ENCODE measurements around the gene PTMS.

PTMS gene

GRCh38 chr12:6817662-6818157 is 51.5 kb downstream of the PTMS start:
- H3K4me2 ChIP-seq (ENCODE audit: insufficient read depth, low read length, poor library complexity, severe bottlenecking) = no peak overlapping the region
- no peak for DNase-seq (ENCODE audit: low spot score)

GRCh38 chr12:6818222-6818621 is 52.1 kb downstream of the PTMS start:
- Histone ChIP-seq H4K8ac (ENCODE audit: low read depth, low read length) (no peak overlapping the region), H3K4me3 (ENCODE audit: low read length in 2 of 2) (no peak overlapping the region), H3K18ac (ENCODE audit: low read length) (peak overlapping the region; percentile 91), H3K4me1 (ENCODE audit: control insufficient read depth in 2 of 2, insufficient read depth in 1 of 2, low read depth in 1 of 2, low read length in 2 of 2) (peaks cover 39 to 48% of the 10 kb centered on the region in 2 donors), H2AFZ (ENCODE audit: low read length) (no peak overlapping the region), H4K91ac (ENCODE audit: low read depth, low read length, poor library complexity) (peak overlapping the region; percentile 99), H2BK15ac (ENCODE audit: low read length) (peak overlapping the region; percentile 86), H2BK12ac (ENCODE audit: low read length) (no peak overlapping the region), H3K9me3 (replicated peaks in 1 of 2; ENCODE audit: control insufficient read depth in 2 of 2, insufficient read depth in 1 of 2, low read depth in 1 of 2, low read length in 2 of 2) (peaks cover 0 to 4% of the 10 kb centered on the region in 2 donors), H3K4me2 (ENCODE audit: insufficient read depth, low read length, poor library complexity, severe bottlenecking) (peak overlapping the region; percentile 20), H3K27ac (replicated peaks; ENCODE audit: low read length) (peak overlapping the region; percentile 64), H3K27me3 (ENCODE audit: control insufficient read depth in 3 of 3, insufficient read depth in 3 of 3, low read depth in 1 of 3, low read length in 3 of 3) (no peaks in the 10 kb centered on the region), H3K79me1 (ENCODE audit: low read depth, low read length) (peaks cover 2% of the 10 kb centered on the region), H3K14ac (ENCODE audit: low read length) (peak overlapping the region; percentile 98), H3K9ac (ENCODE audit: low read depth, low read length, poor library complexity) (peak overlapping the region; percentile 91), H3K4ac (ENCODE audit: low read length) (no peak overlapping the region), H2BK120ac (ENCODE audit: low read depth, low read length) (peak overlapping the region; percentile 16), H3K36me3 (replicated peaks in 1 of 2; ENCODE audit: control insufficient read depth in 2 of 2, insufficient read depth in 2 of 2, low read length in 2 of 2) (no peaks in the 10 kb centered on the region), H2AK5ac (ENCODE audit: low read depth, low read length) (peak overlapping the region; percentile 72), H2BK5ac (ENCODE audit: low read length) (no peak overlapping the region), H3K23ac (ENCODE audit: low read depth, low read length, poor library complexity) (no peak overlapping the region)
- WGBS, 2 donors (ENCODE audit: extremely low coverage in 2 of 2, insufficient read length in 2 of 2, insufficient replicate concordance in 1 of 2) = no CpG with 5 or more reads among the region's 10 CpGs
- no peak for DNase-seq (ENCODE audit: low spot score)

More at GRCh38 chr12:6817662-6818157, 51.5 kb downstream of the PTMS start:
- peaks cover 0 to 4% of the 10 kb centered on the region in 2 donors for H3K9me3 ChIP-seq (replicated peaks in 1 of 2; ENCODE audit: control insufficient read depth in 2 of 2, insufficient read depth in 1 of 2, low read depth in 1 of 2, low read length in 2 of 2)
- peak overlapping the region; percentile 95 for H3K23ac ChIP-seq (ENCODE audit: low read depth, low read length, poor library complexity)
- peak overlapping the region; percentile 87 for H3K4ac ChIP-seq (ENCODE audit: low read length)
- peak overlapping the region; percentile 84 for H4K8ac ChIP-seq (ENCODE audit: low read depth, low read length)
- peak overlapping the region; percentile 91 for H3K9ac ChIP-seq (ENCODE audit: low read depth, low read length, poor library complexity)
- H3K14ac ChIP-seq (ENCODE audit: low read length) = peak overlapping the region; percentile 98
- H2BK15ac ChIP-seq (ENCODE audit: low read length) = peak overlapping the region; percentile 86
- peaks cover 39 to 43% of the 10 kb centered on the region in 2 donors for H3K4me1 ChIP-seq (ENCODE audit: control insufficient read depth in 2 of 2, insufficient read depth in 1 of 2, low read depth in 1 of 2, low read length in 2 of 2)
- peak overlapping the region; percentile 33 for H2BK5ac ChIP-seq (ENCODE audit: low read length)
- H2BK12ac ChIP-seq (ENCODE audit: low read length) = peak overlapping the region; percentile 95
- H2BK120ac ChIP-seq (ENCODE audit: low read depth, low read length) = no peak overlapping the region
- no peak overlapping the region for H3K27ac ChIP-seq (replicated peaks; ENCODE audit: low read length)
- peak overlapping the region; percentile 92 for H3K18ac ChIP-seq (ENCODE audit: low read length)
- peak overlapping the region; percentile 99 for H4K91ac ChIP-seq (ENCODE audit: low read depth, low read length, poor library complexity)
- H3K79me1 ChIP-seq (ENCODE audit: low read depth, low read length) = peaks cover 2% of the 10 kb centered on the region
- H3K36me3 ChIP-seq (replicated peaks in 1 of 2; ENCODE audit: control insufficient read depth in 2 of 2, insufficient read depth in 2 of 2, low read length in 2 of 2) = no peaks in the 10 kb centered on the region
- H3K4me3 ChIP-seq (ENCODE audit: low read length in 2 of 2) = peak overlapping the region in 1 of 2 donors; percentile 49
- H2AK5ac ChIP-seq (ENCODE audit: low read depth, low read length) = peak overlapping the region; percentile 72
- H2AFZ ChIP-seq (ENCODE audit: low read length) = no peak overlapping the region
- H3K27me3 ChIP-seq (ENCODE audit: control insufficient read depth in 3 of 3, insufficient read depth in 3 of 3, low read depth in 1 of 3, low read length in 3 of 3) = no peaks in the 10 kb centered on the region
- WGBS, 2 donors (ENCODE audit: extremely low coverage in 2 of 2, insufficient read length in 2 of 2, insufficient replicate concordance in 1 of 2) = 100% methylated on average over 6 to 10 of the region's 20 CpGs

GRCh38 chr12:6818645-6819044 is 52.5 kb downstream of the PTMS start:
- H3K36me3 ChIP-seq (replicated peaks in 1 of 2; ENCODE audit: control insufficient read depth in 2 of 2, insufficient read depth in 2 of 2, low read length in 2 of 2) = no peaks in the 10 kb centered on the region
- no peak overlapping the region for H2AFZ ChIP-seq (ENCODE audit: low read length)
- no CpG with 5 or more reads among the region's 5 CpGs for WGBS, 2 donors (ENCODE audit: extremely low coverage in 2 of 2, insufficient read length in 2 of 2, insufficient replicate concordance in 1 of 2)
- peaks cover 2% of the 10 kb centered on the region for H3K79me1 ChIP-seq (ENCODE audit: low read depth, low read length)
- no peak for DNase-seq (ENCODE audit: low spot score)
- H4K91ac ChIP-seq (ENCODE audit: low read depth, low read length, poor library complexity) = no peak overlapping the region
- H3K9me3 ChIP-seq (replicated peaks in 1 of 2; ENCODE audit: control insufficient read depth in 2 of 2, insufficient read depth in 1 of 2, low read depth in 1 of 2, low read length in 2 of 2) = peaks cover 0 to 4% of the 10 kb centered on the region in 2 donors
- H2BK12ac ChIP-seq (ENCODE audit: low read length) = no peak overlapping the region
- H3K9ac ChIP-seq (ENCODE audit: low read depth, low read length, poor library complexity) = no peak overlapping the region
- peak overlapping the region; percentile 72 for H2AK5ac ChIP-seq (ENCODE audit: low read depth, low read length)
- peak overlapping the region; percentile 64 for H3K27ac ChIP-seq (replicated peaks; ENCODE audit: low read length)
- no peak overlapping the region for H3K4me3 ChIP-seq (ENCODE audit: low read length in 2 of 2)
- no peak overlapping the region for H3K4ac ChIP-seq (ENCODE audit: low read length)
- peaks cover 39 to 52% of the 10 kb centered on the region in 2 donors for H3K4me1 ChIP-seq (ENCODE audit: control insufficient read depth in 2 of 2, insufficient read depth in 1 of 2, low read depth in 1 of 2, low read length in 2 of 2)
- H3K14ac ChIP-seq (ENCODE audit: low read length) = no peak overlapping the region
- H3K4me2 ChIP-seq (ENCODE audit: insufficient read depth, low read length, poor library complexity, severe bottlenecking) = peak overlapping the region; percentile 20
- H3K23ac ChIP-seq (ENCODE audit: low read depth, low read length, poor library complexity) = no peak overlapping the region
- H3K18ac ChIP-seq (ENCODE audit: low read length) = peak overlapping the region; percentile 91
- H2BK5ac ChIP-seq (ENCODE audit: low read length) = no peak overlapping the region
- peak overlapping the region; percentile 86 for H2BK15ac ChIP-seq (ENCODE audit: low read length)
- H2BK120ac ChIP-seq (ENCODE audit: low read depth, low read length) = peak overlapping the region; percentile 16
- no peak overlapping the region for H4K8ac ChIP-seq (ENCODE audit: low read depth, low read length)
- H3K27me3 ChIP-seq (ENCODE audit: control insufficient read depth in 3 of 3, insufficient read depth in 3 of 3, low read depth in 1 of 3, low read length in 3 of 3) = no peaks in the 10 kb centered on the region

GRCh38 chr12:6819106-6820030 is 53.2 kb downstream of the PTMS start:
- Histone ChIP-seq H4K91ac (ENCODE audit: low read depth, low read length, poor library complexity) (peak overlapping the region; percentile 31), H3K4ac (ENCODE audit: low read length) (no peak overlapping the region), H3K27ac (replicated peaks; ENCODE audit: low read length) (peak overlapping the region; percentile 61), H4K8ac (ENCODE audit: low read depth, low read length) (no peak overlapping the region), H2AK5ac (ENCODE audit: low read depth, low read length) (peak overlapping the region; percentile 22), H3K36me3 (replicated peaks in 1 of 2; ENCODE audit: control insufficient read depth in 2 of 2, insufficient read depth in 2 of 2, low read length in 2 of 2) (peaks cover 0 to 5% of the 10 kb centered on the region in 2 donors), H2BK12ac (ENCODE audit: low read length) (no peak overlapping the region), H2BK5ac (ENCODE audit: low read length) (no peak overlapping the region), H3K4me2 (ENCODE audit: insufficient read depth, low read length, poor library complexity, severe bottlenecking) (no peak overlapping the region), H3K27me3 (ENCODE audit: control insufficient read depth in 3 of 3, insufficient read depth in 3 of 3, low read depth in 1 of 3, low read length in 3 of 3) (no peaks in the 10 kb centered on the region), H2BK15ac (ENCODE audit: low read length) (peak overlapping the region; percentile 3), H3K9me3 (replicated peaks in 1 of 2; ENCODE audit: control insufficient read depth in 2 of 2, insufficient read depth in 1 of 2, low read depth in 1 of 2, low read length in 2 of 2) (peaks cover 0 to 7% of the 10 kb centered on the region in 2 donors), H3K18ac (ENCODE audit: low read length) (peak overlapping the region; percentile 27), H3K4me3 (ENCODE audit: low read length in 2 of 2) (no peak overlapping the region), H3K14ac (ENCODE audit: low read length) (no peak overlapping the region), H2AFZ (ENCODE audit: low read length) (peak overlapping the region; percentile 18), H2BK120ac (ENCODE audit: low read depth, low read length) (peak overlapping the region; percentile 75), H3K79me1 (ENCODE audit: low read depth, low read length) (peaks cover 6% of the 10 kb centered on the region), H3K23ac (ENCODE audit: low read depth, low read length, poor library complexity) (no peak overlapping the region), H3K9ac (ENCODE audit: low read depth, low read length, poor library complexity) (peak overlapping the region; percentile 36), H3K4me1 (ENCODE audit: control insufficient read depth in 2 of 2, insufficient read depth in 1 of 2, low read depth in 1 of 2, low read length in 2 of 2) (peaks cover 39 to 52% of the 10 kb centered on the region in 2 donors)
- no peak for DNase-seq (ENCODE audit: low spot score)
- WGBS, 2 donors (ENCODE audit: extremely low coverage in 2 of 2, insufficient read length in 2 of 2, insufficient replicate concordance in 1 of 2) = no CpG with 5 or more reads among the region's 13 CpGs

Data from neuronal stem cell (in vitro differentiated cells).